Measurements from ENCODE around the gene SMIM23. TPM values are rescaled to one million over a fixed set of nuclear protein-coding genes. Genes with fewer than 3 reads are reported as not detected.

Gene SMIM23
- total and polyA plus RNA-seq, 2 donors (not counting 3 experiments of a cell fraction or from before 2014, with no cell fraction given), result not detected

- H3K4me3 ChIP-seq (replicated peaks in 1 of 3; ENCODE audit: insufficient read depth in 1 of 3, low read depth in 1 of 3, low read length in 3 of 3), result no peak overlapping the region
- H3K36me3 ChIP-seq (ENCODE audit: control insufficient read depth in 2 of 2, extremely low read depth in 1 of 2, insufficient read depth in 2 of 2, low read length in 2 of 2), result no peaks in the 10 kb centered on the region
- no peak for DNase-seq (ENCODE audit: low read depth, low spot score)
- H2AFZ ChIP-seq (ENCODE audit: low read depth, low read length), result no peak overlapping the region
- dilution Hi-C loops (cut with MboI; ENCODE audit: extremely low pct_ligation_motif_present, low sequenced_read_pairs), result no loop called here
- TF ChIP-seq EZH2 (IDR thresholded peaks at IDR 0.05; ENCODE audit: borderline replicate concordance, low read depth, low read length, severe bottlenecking) (no peak), POLR2AphosphoS5 (IDR thresholded peaks at IDR 0.05; ENCODE audit: insufficient read depth, low read depth, low read length) (no peak), GATA2 (IDR thresholded peaks at IDR 0.05; ENCODE audit: insufficient read depth, insufficient read length, low read depth, low read length) (no peak), FOS (IDR thresholded peaks at IDR 0.05; ENCODE audit: borderline replicate concordance, insufficient read depth, low read length) (no peak), JUN (IDR thresholded peaks at IDR 0.05; ENCODE audit: borderline replicate concordance, insufficient read depth, insufficient read length, low read depth) (no peak), POLR2A (IDR thresholded peaks at IDR 0.05; ENCODE audit: low read depth, low read length) (no peak), MYC (IDR thresholded peaks at IDR 0.05; ENCODE audit: low read depth, low read length) (no peak), MAX (IDR thresholded peaks at IDR 0.05; ENCODE audit: insufficient read depth, insufficient read length) (no peak), CTCF (IDR thresholded peaks at IDR 0.05; ENCODE audit: extremely low read depth in 1 of 2, insufficient read depth in 1 of 2, low read depth in 1 of 2, low read length in 2 of 2) (no peak)
- ChIA-PET POLR2A (no interaction called here), CTCF (no interaction called here)
- no peaks in the 10 kb centered on the region for H3K9me3 ChIP-seq (replicated peaks; ENCODE audit: control insufficient read depth, insufficient read depth, low read length)
- no peak for FAIRE-seq
- H4K20me1 ChIP-seq (replicated peaks; ENCODE audit: control insufficient read depth, extremely low read depth, insufficient read depth, low read length), result no peaks in the 10 kb centered on the region
- H3K27me3 ChIP-seq (ENCODE audit: control insufficient read depth in 2 of 2, insufficient read depth in 2 of 2, low read length in 2 of 2), result no peaks in the 10 kb centered on the region
- intact Hi-C loops (cut with micrococcal nuclease), result no loop called here
- H3K9me1 ChIP-seq (replicated peaks; ENCODE audit: control insufficient read depth, extremely low read depth, insufficient read depth, low read length), result no peaks in the 10 kb centered on the region
- no peak overlapping the region for H3K9ac ChIP-seq (replicated peaks; ENCODE audit: extremely low read depth, insufficient read depth, low read length)
- no peak overlapping the region for H3K4me2 ChIP-seq (ENCODE audit: insufficient read depth, low read length)
- H3K4me1 ChIP-seq (ENCODE audit: control insufficient read depth, extremely low read depth, insufficient read depth, low read length), result peaks cover 15% of the 10 kb centered on the region
- H3K27ac ChIP-seq (ENCODE audit: insufficient read depth, low read depth, low read length), result no peak overlapping the region
- H3K79me2 ChIP-seq (ENCODE audit: control insufficient read depth, insufficient read depth, low read length), result no peaks in the 10 kb centered on the region
- BruUV-seq (replicated peaks), result no TSS peak
These were observed 25.8 kb upstream of the SMIM23 start for GRCh38 chr5:171759777-171760176.
